Thoracic aorta (tissue), 2 donors: ENCODE measurements around the gene CACNA1F. TPM values are rescaled to one million over a fixed set of nuclear protein-coding genes. Genes with fewer than 3 reads are reported as not detected.

Experiments used
- ATAC-seq: fragments of 150-250 bp; one replicate; pipeline ENCODE4 v1.8.0; 2017; ENCODE audit warnings: low read depth; ENCODE audit not compliant: insufficient number of reproducible peaks, low FRiP score
- DNase-seq: peaks from one replicate; pipeline ENCODE4 v3.0.0-alpha.2; 2020; ENCODE audit warnings: low spot score
- H3K27ac ChIP-seq, 2 donors: fragments of 200-600 bp; sonication (generic); 1 replicate in 1 of 2; 2 replicates in 1 of 2; pipeline ENCODE4 v1.5.1; 2016; ENCODE audit warnings: mild to moderate bottlenecking in 2 of 2, moderate library complexity in 2 of 2
- H3K27me3 ChIP-seq: fragments of 200-600 bp; sonication (generic); replicated peaks from 2 replicates; pipeline ENCODE4 v1.6.0; 2016; ENCODE audit warnings: mild to moderate bottlenecking; ENCODE audit not compliant: insufficient read depth
- H3K36me3 ChIP-seq: fragments of 200-600 bp; sonication (generic); one replicate; pipeline ENCODE4 v1.5.1; 2016
- H3K4me1 ChIP-seq, 2 donors: fragments of 200-600 bp; sonication (generic); 1 replicate in 1 of 2; 2 replicates in 1 of 2; pipeline versions ENCODE4 v1.5.1 to v1.6.0; 2016; ENCODE audit warnings: low read depth in 2 of 2, mild to moderate bottlenecking in 1 of 2; ENCODE audit not compliant: control insufficient read depth in 1 of 2
- H3K4me3 ChIP-seq: fragments of 200-600 bp; sonication (generic); 2 replicates; pipeline ENCODE4 v1.5.1; 2016; ENCODE audit warnings: mild to moderate bottlenecking
- H3K9me3 ChIP-seq: fragments of 200-600 bp; sonication (generic); 2 replicates; pipeline ENCODE4 v1.5.1; 2016
- CTCF ChIP-seq: fragments of 200-600 bp; sonication (generic); IDR thresholded peaks from one replicate; pipeline ENCODE4 v1.5.1; 2019; ENCODE audit warnings: antibody characterized with exemption
- total RNA-seq, 2 donors: library from RNA; depleted of rRNA; stranded (reverse); fragments of >200 nt; gene quantifications; one replicate each; pipeline versions ENCODE4 v1.1.0 to v1.2.3, GENCODE V29; 2016

The CACNA1F gene
- total RNA-seq, 2 donors from 2014 or later = 0.81 TPM; not detected in 1

GRCh38 chrX:49269767-49270248 lies 36.7 kb upstream of the CACNA1F start, which contains the start of gene PPP1R3F:
Gene PPP1R3F, plus strand, starts transcription at chrX:49269793. Its CDS starts 77 bp downstream, at chrX:49269870.
- H3K27ac ChIP-seq = peak within 1 kb of the TSS; percentile 86 to 89
- H3K36me3 ChIP-seq = no peaks in the 10 kb centered on the region
- DNase-seq (no peak), ATAC-seq (peak; percentile 4)
- H3K4me1 ChIP-seq = peaks cover 5 to 26% of the 10 kb centered on the region in 2 donors
- no peaks in the 10 kb centered on the region for H3K27me3 ChIP-seq
- TF ChIP-seq CTCF = no peak
- peak within 1 kb of the TSS; percentile 81 for H3K4me3 ChIP-seq
- H3K9me3 ChIP-seq = no peaks in the 10 kb centered on the region

- H3K36me3 ChIP-seq = no peaks in the 10 kb centered on the region
- peak overlapping the region; percentile 86 to 89 for H3K27ac ChIP-seq
- TF ChIP-seq CTCF = no peak
- H3K27me3 ChIP-seq = no peaks in the 10 kb centered on the region
- H3K9me3 ChIP-seq = no peaks in the 10 kb centered on the region
- ATAC-seq (peak; percentile 97), DNase-seq (peak; percentile 91)
- H3K4me1 ChIP-seq = peaks cover 5 to 26% of the 10 kb centered on the region in 2 donors
- peak overlapping the region; percentile 81 for H3K4me3 ChIP-seq
Observed at GRCh38 chrX:49269010-49269766, 36.0 kb upstream of the CACNA1F start.

GRCh38 chrX:49268702-49269009 lies 35.5 kb upstream of the CACNA1F start:
- no peak for ATAC-seq
- H3K27ac ChIP-seq = peak overlapping the region; percentile 86 to 89
- no peak for TF ChIP-seq CTCF

GRCh38 chrX:49266523-49267445 lies 33.6 kb upstream of the CACNA1F start:
- Histone ChIP-seq H3K27ac (no peak overlapping the region), H3K36me3 (no peaks in the 10 kb centered on the region), H3K4me1 (peaks cover 0 to 15% of the 10 kb centered on the region in 2 donors), H3K27me3 (no peaks in the 10 kb centered on the region), H3K9me3 (no peaks in the 10 kb centered on the region), H3K4me3 (no peak overlapping the region)
- no peak for TF ChIP-seq CTCF
- no peak for DNase-seq
- ATAC-seq = no peak

More at GRCh38 chrX:49268702-49269009, 35.5 kb upstream of the CACNA1F start:
- H3K36me3 ChIP-seq = no peaks in the 10 kb centered on the region
- no peaks in the 10 kb centered on the region for H3K27me3 ChIP-seq
- peaks cover 5 to 26% of the 10 kb centered on the region in 2 donors for H3K4me1 ChIP-seq
- no peaks in the 10 kb centered on the region for H3K9me3 ChIP-seq
- DNase-seq = no peak
- H3K4me3 ChIP-seq = peak overlapping the region; percentile 81

- Histone ChIP-seq H3K4me3 (no peak within 1 kb of the TSS), H3K36me3 (no peaks in the 10 kb centered on the region), H3K4me1 (no peaks in the 10 kb centered on the region), H3K27me3 (no peaks in the 10 kb centered on the region), H3K27ac (no peak within 1 kb of the TSS), H3K9me3 (no peaks in the 10 kb centered on the region)
- DNase-seq = no peak
- no peak for TF ChIP-seq CTCF
- no peak for ATAC-seq
Observed at GRCh38 chrX:49264460-49264859, 31.3 kb upstream of the CACNA1F start, which contains the start of gene FOXP3. Gene FOXP3, minus strand, starts transcription at chrX:49264710. Its CDS starts 6,205 bp downstream, at chrX:49258505.
